ENCODE data around the gene KLHL7. TPM values are rescaled to one million over a fixed set of nuclear protein-coding genes. Genes with fewer than 3 reads are reported as not detected.

Gene KLHL7
- polyA plus RNA-seq, 1 donor from 2014 or later, result 198 TPM

DNA sequence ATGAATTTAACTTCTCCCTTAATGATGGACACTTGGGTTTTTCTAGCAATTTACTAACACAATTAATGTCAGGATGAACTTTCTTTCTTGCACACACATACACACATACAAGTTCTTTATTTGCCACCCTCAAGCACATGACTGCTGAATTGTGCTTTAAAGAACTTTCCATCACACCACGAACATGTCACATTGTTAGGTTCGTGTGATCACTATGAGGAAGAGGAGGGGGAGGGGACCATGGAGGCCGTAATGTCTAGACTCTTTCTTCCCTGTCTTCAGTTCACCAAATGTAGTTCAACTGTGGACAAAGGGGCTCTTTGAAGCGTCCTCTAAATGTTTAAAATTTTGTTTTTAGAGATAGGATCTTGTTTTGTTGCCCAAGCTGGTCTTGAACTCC, 107.3 kb downstream of the KLHL7 start:
- H3K27ac ChIP-seq (ENCODE audit: low read length), result no peak overlapping the region
- H3K9me3 ChIP-seq (ENCODE audit: low read length), result no peaks in the 10 kb centered on the region
- no peaks in the 10 kb centered on the region for H4K20me1 ChIP-seq (ENCODE audit: insufficient read depth)
- no peaks in the 10 kb centered on the region for H3K9me2 ChIP-seq (ENCODE audit: insufficient read depth, low read length)
- no peaks in the 10 kb centered on the region for H3K79me2 ChIP-seq (replicated peaks; ENCODE audit: insufficient read depth, low read length)
- no peak overlapping the region for H3K4me3 ChIP-seq (ENCODE audit: low read length)
- H3K9ac ChIP-seq (ENCODE audit: low read length), result no peak overlapping the region
- H3K4me2 ChIP-seq (ENCODE audit: low read length), result no peak overlapping the region
- H3K36me3 ChIP-seq (ENCODE audit: insufficient read depth, low read length), result no peaks in the 10 kb centered on the region
- no peaks in the 10 kb centered on the region for H3F3A ChIP-seq (ENCODE audit: insufficient read depth, low read length, poor library complexity, severe bottlenecking)
- TF ChIP-seq SMC3 (conservative IDR thresholded peaks at IDR 0.05; ENCODE audit: poor library complexity), result no peak
- TF ChIP-seq RAD21 (conservative IDR thresholded peaks at IDR 0.05), result no peak
- no peak for TF ChIP-seq EZH2 (IDR thresholded peaks at IDR 0.05; ENCODE audit: borderline replicate concordance, insufficient read depth, low read length, poor library complexity, severe bottlenecking)
- TF ChIP-seq EP300 (conservative IDR thresholded peaks at IDR 0.05; ENCODE audit: poor library complexity, severe bottlenecking), result no peak
- TF ChIP-seq MXI1 (conservative IDR thresholded peaks at IDR 0.05; ENCODE audit: poor library complexity, severe bottlenecking), result no peak
- TF ChIP-seq, protein P1, sequence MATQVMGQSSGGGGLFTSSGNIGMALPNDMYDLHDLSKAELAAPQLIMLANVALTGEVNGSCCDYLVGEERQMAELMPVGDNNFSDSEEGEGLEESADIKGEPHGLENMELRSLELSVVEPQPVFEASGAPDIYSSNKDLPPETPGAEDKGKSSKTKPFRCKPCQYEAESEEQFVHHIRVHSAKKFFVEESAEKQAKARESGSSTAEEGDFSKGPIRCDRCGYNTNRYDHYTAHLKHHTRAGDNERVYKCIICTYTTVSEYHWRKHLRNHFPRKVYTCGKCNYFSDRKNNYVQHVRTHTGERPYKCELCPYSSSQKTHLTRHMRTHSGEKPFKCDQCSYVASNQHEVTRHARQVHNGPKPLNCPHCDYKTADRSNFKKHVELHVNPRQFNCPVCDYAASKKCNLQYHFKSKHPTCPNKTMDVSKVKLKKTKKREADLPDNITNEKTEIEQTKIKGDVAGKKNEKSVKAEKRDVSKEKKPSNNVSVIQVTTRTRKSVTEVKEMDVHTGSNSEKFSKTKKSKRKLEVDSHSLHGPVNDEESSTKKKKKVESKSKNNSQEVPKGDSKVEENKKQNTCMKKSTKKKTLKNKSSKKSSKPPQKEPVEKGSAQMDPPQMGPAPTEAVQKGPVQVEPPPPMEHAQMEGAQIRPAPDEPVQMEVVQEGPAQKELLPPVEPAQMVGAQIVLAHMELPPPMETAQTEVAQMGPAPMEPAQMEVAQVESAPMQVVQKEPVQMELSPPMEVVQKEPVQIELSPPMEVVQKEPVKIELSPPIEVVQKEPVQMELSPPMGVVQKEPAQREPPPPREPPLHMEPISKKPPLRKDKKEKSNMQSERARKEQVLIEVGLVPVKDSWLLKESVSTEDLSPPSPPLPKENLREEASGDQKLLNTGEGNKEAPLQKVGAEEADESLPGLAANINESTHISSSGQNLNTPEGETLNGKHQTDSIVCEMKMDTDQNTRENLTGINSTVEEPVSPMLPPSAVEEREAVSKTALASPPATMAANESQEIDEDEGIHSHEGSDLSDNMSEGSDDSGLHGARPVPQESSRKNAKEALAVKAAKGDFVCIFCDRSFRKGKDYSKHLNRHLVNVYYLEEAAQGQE (IDR thresholded peaks at IDR 0.05; ENCODE audit: borderline replicate concordance), result no peak
- TF ChIP-seq, protein P2, sequence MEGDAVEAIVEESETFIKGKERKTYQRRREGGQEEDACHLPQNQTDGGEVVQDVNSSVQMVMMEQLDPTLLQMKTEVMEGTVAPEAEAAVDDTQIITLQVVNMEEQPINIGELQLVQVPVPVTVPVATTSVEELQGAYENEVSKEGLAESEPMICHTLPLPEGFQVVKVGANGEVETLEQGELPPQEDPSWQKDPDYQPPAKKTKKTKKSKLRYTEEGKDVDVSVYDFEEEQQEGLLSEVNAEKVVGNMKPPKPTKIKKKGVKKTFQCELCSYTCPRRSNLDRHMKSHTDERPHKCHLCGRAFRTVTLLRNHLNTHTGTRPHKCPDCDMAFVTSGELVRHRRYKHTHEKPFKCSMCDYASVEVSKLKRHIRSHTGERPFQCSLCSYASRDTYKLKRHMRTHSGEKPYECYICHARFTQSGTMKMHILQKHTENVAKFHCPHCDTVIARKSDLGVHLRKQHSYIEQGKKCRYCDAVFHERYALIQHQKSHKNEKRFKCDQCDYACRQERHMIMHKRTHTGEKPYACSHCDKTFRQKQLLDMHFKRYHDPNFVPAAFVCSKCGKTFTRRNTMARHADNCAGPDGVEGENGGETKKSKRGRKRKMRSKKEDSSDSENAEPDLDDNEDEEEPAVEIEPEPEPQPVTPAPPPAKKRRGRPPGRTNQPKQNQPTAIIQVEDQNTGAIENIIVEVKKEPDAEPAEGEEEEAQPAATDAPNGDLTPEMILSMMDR (IDR thresholded peaks at IDR 0.05; ENCODE audit: poor library complexity, severe bottlenecking), result no peak
- TF ChIP-seq POLR2AphosphoS5 (IDR thresholded peaks at IDR 0.05), result no peak
- TF ChIP-seq TAF1 (IDR thresholded peaks at IDR 0.05; ENCODE audit: low read depth), result no peak
- H3K27me3 ChIP-seq (ENCODE audit: insufficient read depth, low read depth, low read length), result no peaks in the 10 kb centered on the region
- no peak overlapping the region for H2AFZ ChIP-seq (ENCODE audit: low read depth, low read length)

DNA sequence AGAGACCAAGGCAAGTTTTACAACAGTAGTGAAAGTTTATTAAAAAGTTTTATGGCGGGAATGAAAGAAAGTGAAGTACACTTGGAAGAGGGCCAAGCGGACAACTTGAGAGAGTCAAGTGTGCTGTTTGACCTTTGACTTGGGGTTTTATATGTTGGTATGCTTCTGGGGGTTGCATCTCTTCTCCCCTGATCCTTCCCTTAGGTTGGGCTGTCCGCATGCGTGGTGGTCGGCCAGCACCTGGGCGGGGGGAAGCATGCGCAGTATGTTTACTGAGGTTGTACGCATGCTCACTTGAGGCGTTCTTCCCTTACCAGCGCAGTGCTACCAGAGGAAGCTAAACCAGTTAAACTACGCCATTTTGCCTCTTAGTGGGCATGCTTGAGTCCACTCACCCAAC, 108.2 kb downstream of the KLHL7 start:
- no peaks in the 10 kb centered on the region for H3K9me2 ChIP-seq (ENCODE audit: insufficient read depth, low read length)
- no peaks in the 10 kb centered on the region for H3K36me3 ChIP-seq (ENCODE audit: insufficient read depth, low read length)
- no peak overlapping the region for H3K4me2 ChIP-seq (ENCODE audit: low read length)
- H3F3A ChIP-seq (ENCODE audit: insufficient read depth, low read length, poor library complexity, severe bottlenecking), result no peaks in the 10 kb centered on the region
- H4K20me1 ChIP-seq (ENCODE audit: insufficient read depth), result no peaks in the 10 kb centered on the region
- H2AFZ ChIP-seq (ENCODE audit: low read depth, low read length), result no peak overlapping the region
- H3K27ac ChIP-seq (ENCODE audit: low read length), result no peak overlapping the region
- H3K79me2 ChIP-seq (replicated peaks; ENCODE audit: insufficient read depth, low read length), result no peaks in the 10 kb centered on the region
- no peak overlapping the region for H3K4me3 ChIP-seq (ENCODE audit: low read length)
- H3K9me3 ChIP-seq (ENCODE audit: low read length), result no peaks in the 10 kb centered on the region
- TF ChIP-seq SMC3 (conservative IDR thresholded peaks at IDR 0.05; ENCODE audit: poor library complexity) (no peak), POLR2AphosphoS5 (IDR thresholded peaks at IDR 0.05) (no peak), EP300 (conservative IDR thresholded peaks at IDR 0.05; ENCODE audit: poor library complexity, severe bottlenecking) (no peak), RAD21 (conservative IDR thresholded peaks at IDR 0.05) (no peak), MXI1 (conservative IDR thresholded peaks at IDR 0.05; ENCODE audit: poor library complexity, severe bottlenecking) (no peak), TAF1 (IDR thresholded peaks at IDR 0.05; ENCODE audit: low read depth) (no peak), EZH2 (IDR thresholded peaks at IDR 0.05; ENCODE audit: borderline replicate concordance, insufficient read depth, low read length, poor library complexity, severe bottlenecking) (no peak)
- TF ChIP-seq, protein P1 (IDR thresholded peaks at IDR 0.05; ENCODE audit: borderline replicate concordance), result no peak
- TF ChIP-seq, protein P2 (IDR thresholded peaks at IDR 0.05; ENCODE audit: poor library complexity, severe bottlenecking), result no peak
- H3K27me3 ChIP-seq (ENCODE audit: insufficient read depth, low read depth, low read length), result no peaks in the 10 kb centered on the region
- no peak overlapping the region for H3K9ac ChIP-seq (ENCODE audit: low read length)

Measured in neural cell (in vitro differentiated cells).